Psoas muscle (tissue), 7 donors: Measurements from ENCODE around the gene SMIM45.
"Not testable (repeated sequence)": the region's sequence is repeated elsewhere in the genome, so short reads cannot be mapped to it uniquely, and the experiment has no call there.

Experiments used
- ATAC-seq, 4 donors: fragments of 200-7000 bp; cut with Tn5 transposase; one replicate each; pipeline ENCODE4 v1.9.1; 2020; ENCODE audit warnings: moderate library complexity in 3 of 4, mild to moderate bottlenecking in 2 of 4
- DNase-seq, 2 donors: peaks; one replicate each; pipeline ENCODE4 v3.0.0-alpha.2; 2020
- H3K27ac ChIP-seq: fragments of 200-600 bp; one replicate; pipeline ENCODE4 v1.8.0; 2022
- H3K27me3 ChIP-seq, 3 donors: fragments of 200-600 bp in 1 of 3; one replicate each; pipeline versions ENCODE4 v1.6.1 to v1.8.0; 2013 to 2022; ENCODE audit warnings: low read length in 2 of 3, mild to moderate bottlenecking in 2 of 3, moderate library complexity in 1 of 3; ENCODE audit not compliant: insufficient read depth in 3 of 3
- H3K36me3 ChIP-seq, 2 donors: fragments of 200-600 bp in 1 of 2; one replicate each; pipeline versions ENCODE4 v1.6.1 to v1.8.0; 2013 to 2022; ENCODE audit warnings: low read depth in 1 of 2, mild to moderate bottlenecking in 1 of 2, moderate library complexity in 1 of 2; ENCODE audit not compliant: insufficient read depth in 1 of 2
- H3K4me1 ChIP-seq: fragments of 200-600 bp; one replicate; pipeline ENCODE4 v1.8.0; 2022
- H3K4me3 ChIP-seq: fragments of 200-600 bp; one replicate; pipeline ENCODE4 v1.8.0; 2022; ENCODE audit warnings: mild to moderate bottlenecking
- H3K9me3 ChIP-seq: fragments of 200-600 bp; one replicate; pipeline ENCODE4 v1.8.0; 2022
- CTCF ChIP-seq: fragments of 200-600 bp; IDR thresholded peaks from one replicate; pipeline ENCODE4 v1.8.0; 2022; ENCODE audit warnings: antibody characterized with exemption
- WGBS, 3 donors: extraction: QIAGEN DNeasy Blood & Tissue Kit; methylation state at CpG; one replicate each; pipeline versions ENCODE4 v1.1.6 to v1.1.7; 2013; 5-methylcytosine and 5-hydroxymethylcytosine counted together
- intact Hi-C, 2 donors: fragments of 100-400 bp; cut with DNase I; formaldehyde crosslinking; loops; one replicate each; pipeline versions ENCODE4 v1.11.0 to v1.14.2; 2022
- donor health status: healthy with polysubstance abuse.
- donor health status: DM: no; HTN: no; CAD: no; lungs with moderate emphysema.
- donor health status: Bipolar disorder and iron deficiency.
- donor health status: healthy.
- donor health status: DM: yes; HTN: yes; CAD: no.
- donor health status: DM: no; HTN: no; CAD: no.
- donor health status: DM: yes; HTN: yes; CAD: no.

Gene SMIM45

GRCh38 chr22:41948142-41948541 lies 3.8 kb upstream of the SMIM45 start:
- H3K9me3 ChIP-seq = no peaks in the 10 kb centered on the region
- intact Hi-C loops = no loop called here
- no peaks in the 10 kb centered on the region for H3K36me3 ChIP-seq
- WGBS, 3 donors = 92 to 96% (median 95%) methylated on average over 2 of the region's 2 CpGs
- no peak for TF ChIP-seq CTCF
- no peak for ATAC-seq
- H3K4me1 ChIP-seq = peaks cover 8% of the 10 kb centered on the region
- H3K4me3 ChIP-seq = no peak overlapping the region
- DNase-seq = no peak
- H3K27ac ChIP-seq = no peak overlapping the region
- no peaks in the 10 kb centered on the region for H3K27me3 ChIP-seq

GRCh38 chr22:41948928-41949296 lies 3.0 kb upstream of the SMIM45 start:
- 83 to 97% (median 85%) methylated on average over 8 of the region's 8 CpGs for WGBS, 3 donors
- ATAC-seq, intact Hi-C loops: not testable (repeated sequence)

GRCh38 chr22:41949297-41949965 lies 2.5 kb upstream of the SMIM45 start:
- H3K9me3 ChIP-seq = no peaks in the 10 kb centered on the region
- no peak for ATAC-seq
- H3K27me3 ChIP-seq = no peaks in the 10 kb centered on the region
- DNase-seq = no peak
- H3K27ac ChIP-seq = no peak overlapping the region
- H3K4me3 ChIP-seq = no peak overlapping the region
- no peaks in the 10 kb centered on the region for H3K36me3 ChIP-seq
- intact Hi-C loops = no loop called here
- peaks cover 8% of the 10 kb centered on the region for H3K4me1 ChIP-seq
- no peak for TF ChIP-seq CTCF
- WGBS, 3 donors = 80 to 87% (median 85%) methylated on average over 7 of the region's 7 CpGs

More at GRCh38 chr22:41948928-41949296, 3.0 kb upstream of the SMIM45 start:
- not testable (repeated sequence) for H3K4me1 ChIP-seq, H3K36me3 ChIP-seq, H3K9me3 ChIP-seq, H3K4me3 ChIP-seq, H3K27ac ChIP-seq, H3K27me3 ChIP-seq, DNase-seq

GRCh38 chr22:41952713-41953112 lies 763 bp downstream of the SMIM45 start:
- Histone ChIP-seq H3K9me3 (no peaks in the 10 kb centered on the region), H3K4me1 (no peaks in the 10 kb centered on the region), H3K27me3 (peaks cover 0 to under 1% (median 0%) of the 10 kb centered on the region in 3 donors), H3K36me3 (no peaks in the 10 kb centered on the region), H3K4me3 (no peak overlapping the region), H3K27ac (no peak overlapping the region)
- no peak for TF ChIP-seq CTCF
- ATAC-seq (no peak), DNase-seq (no peak)
- WGBS, 3 donors = 90 to 95% (median 92%) methylated on average over 2 of the region's 2 CpGs
- intact Hi-C loops = no loop called here

- Histone ChIP-seq H3K27me3 (peaks cover 0 to 5% (median 0%) of the 10 kb centered on the region in 3 donors), H3K36me3 (no peaks in the 10 kb centered on the region), H3K27ac (no peak overlapping the region), H3K4me3 (peak overlapping the region; percentile 41), H3K4me1 (no peaks in the 10 kb centered on the region), H3K9me3 (no peaks in the 10 kb centered on the region)
- WGBS, 3 donors = 53 to 72% (median 68%) methylated on average over 14 to 23 of the region's 23 CpGs
- no peak for DNase-seq
- no peak for TF ChIP-seq CTCF
- ATAC-seq = peak in 3 of 4 donors; percentile 21 to 38 (median 26)
- intact Hi-C loops = no loop called here
These were observed 6.1 kb downstream of the SMIM45 start for GRCh38 chr22:41957941-41958556.
